A549 (cell line): ENCODE measurements around the gene TGFBR3.

Source experiments
- CTCF ChIP-seq: fragments of >200 bp; sonication (Bioruptor Twin); formaldehyde crosslinking; IDR thresholded peaks from 3 replicates; pipeline ENCODE4 v1.5.1; 2016
- E2F6 ChIP-seq: IDR thresholded peaks from 2 replicates; pipeline ENCODE4 v1.6.1; 2012; ENCODE audit warnings: low read depth, borderline replicate concordance

DNA sequence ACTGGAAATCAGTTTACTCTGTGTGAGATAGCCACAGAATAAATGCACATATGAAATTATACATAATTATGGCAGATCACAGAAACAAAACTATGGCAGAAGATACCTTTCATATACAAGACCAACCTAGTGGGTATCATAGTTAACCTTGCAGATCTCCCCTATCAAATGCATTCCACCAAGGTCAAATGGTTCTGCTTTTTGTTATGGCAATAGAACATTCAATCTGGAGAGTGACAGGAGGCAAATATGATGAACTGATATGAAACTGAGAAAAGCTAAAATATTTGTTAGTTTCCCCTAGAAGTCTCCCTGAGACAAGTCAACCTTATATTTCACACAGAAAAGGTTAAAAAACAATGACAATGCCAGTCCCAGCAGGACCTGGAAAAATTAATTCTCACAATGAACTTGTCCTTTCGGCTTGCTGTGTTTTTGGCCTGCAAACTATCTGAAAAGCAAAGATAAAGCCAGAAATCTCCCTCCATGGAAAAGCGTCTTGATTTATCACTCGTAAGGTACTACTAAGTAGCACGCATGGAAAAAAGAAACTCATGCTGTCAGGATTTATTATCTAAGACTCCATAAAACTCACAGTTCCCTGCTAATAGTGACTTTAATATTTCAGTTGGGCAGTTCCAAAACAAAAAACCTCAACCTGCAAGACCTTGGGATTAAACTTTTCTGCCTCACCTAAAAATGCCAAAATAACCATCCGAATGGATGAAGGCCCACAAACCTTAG is 174.3 kb downstream of the TGFBR3 start:
- no peak for TF ChIP-seq CTCF
- TF ChIP-seq E2F6, result no peak
